Lower leg skin (tissue), 4 donors: ENCODE results near the gene PACRG. TPM values are rescaled to one million over a fixed set of nuclear protein-coding genes. Genes with fewer than 3 reads are reported as not detected.

Experiments used
- DNase-seq, 2 donors: peaks; one replicate each; pipeline ENCODE4 v3.0.0-alpha.2; 2019; ENCODE audit warnings: low spot score in 2 of 2
- H3K4me3 ChIP-seq: fragments of 200-600 bp; sonication (generic); 2 replicates; pipeline ENCODE4 v1.5.1; 2017; ENCODE audit warnings: mild to moderate bottlenecking, low read depth; ENCODE audit not compliant: poor library complexity, severe bottlenecking
- POLR2A ChIP-seq, 2 donors: fragments of 450-650 bp; IDR thresholded peaks; one replicate each; pipeline ENCODE4 v1.6.1; 2016 to 2017; ENCODE audit warnings: antibody characterized with exemption in 2 of 2, mild to moderate bottlenecking in 1 of 2, moderate library complexity in 1 of 2
- WGBS, 2 donors: methylation state at CpG; one replicate each; pipeline ENCODE4 v1.1.5; 2018; 5-methylcytosine and 5-hydroxymethylcytosine counted together
- intact Hi-C: fragments of 100-400 bp; cut with DNase I; formaldehyde crosslinking; loops from one replicate; pipeline ENCODE4 v1.15.0; 2023; ENCODE audit warnings: low total_unique reads
- total RNA-seq, 4 donors: library from RNA; depleted of rRNA; stranded (reverse); fragments of >200 nt; gene quantifications; one replicate each; pipeline ENCODE4 v1.1.0, GENCODE V29; 2016
- TF ChIP-seq, protein P1 (sequence below), 3 donors: fragments of 450-650 bp; IDR thresholded peaks; one replicate each; pipeline ENCODE4 v1.5.1; 2016; ENCODE audit warnings: antibody characterized with exemption in 3 of 3, mild to moderate bottlenecking in 3 of 3, moderate library complexity in 2 of 3

Gene PACRG
- total RNA-seq, 4 donors from 2014 or later = 0.38 to 3.9 (median 3.4) TPM; not detected in 1

DNA sequence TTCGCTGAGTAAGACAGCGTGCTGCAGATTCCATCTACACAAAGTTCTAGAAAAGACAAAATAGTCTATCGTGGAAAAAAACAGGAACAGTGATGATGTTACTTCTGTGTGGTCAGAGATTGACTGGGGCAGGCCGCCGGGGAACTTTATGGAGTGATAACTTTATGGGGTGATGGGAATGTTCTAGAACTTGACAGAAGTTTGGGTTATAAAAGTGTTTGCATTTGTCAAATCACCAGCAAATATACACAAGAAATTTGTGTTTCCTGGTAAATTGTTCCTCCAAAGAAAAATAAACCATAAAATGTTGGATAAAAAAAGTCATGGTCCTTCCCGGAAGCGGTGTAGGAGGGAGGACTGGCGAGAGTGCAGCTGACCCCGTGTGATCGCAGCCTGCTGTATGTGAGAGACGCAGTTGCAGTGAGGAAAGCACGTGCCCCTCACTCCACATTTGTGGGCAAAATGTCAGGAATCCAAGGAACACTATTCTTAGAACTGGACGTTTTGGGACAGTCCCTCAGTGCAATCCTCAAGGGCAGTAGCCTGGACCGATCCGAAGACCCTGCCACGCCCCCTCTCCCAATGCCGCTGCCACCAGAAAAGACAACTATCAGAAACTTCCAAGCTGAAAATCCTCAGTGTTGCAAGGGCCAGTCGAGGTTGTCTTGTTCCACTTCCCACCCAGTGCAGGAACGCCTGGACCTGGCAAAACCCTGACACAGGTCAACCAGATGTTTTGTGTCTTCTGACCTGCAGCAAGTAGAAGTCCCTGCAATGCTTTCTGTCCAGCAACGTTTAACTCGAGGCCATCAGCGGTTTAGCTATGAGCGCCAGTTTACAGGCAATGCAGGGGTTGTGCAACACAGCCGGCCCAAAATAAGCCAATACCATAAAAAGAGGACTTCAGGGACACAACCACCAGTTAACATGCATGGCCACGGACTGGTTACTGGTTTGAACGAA is 606.2 kb downstream of the PACRG start:
- WGBS, 2 donors = 83 to 84% methylated on average over 26 of the region's 26 CpGs
- intact Hi-C loops = no loop called here
- TF ChIP-seq POLR2A (IDR thresholded peaks at IDR 0.05) = no peak
- TF ChIP-seq, protein P1, sequence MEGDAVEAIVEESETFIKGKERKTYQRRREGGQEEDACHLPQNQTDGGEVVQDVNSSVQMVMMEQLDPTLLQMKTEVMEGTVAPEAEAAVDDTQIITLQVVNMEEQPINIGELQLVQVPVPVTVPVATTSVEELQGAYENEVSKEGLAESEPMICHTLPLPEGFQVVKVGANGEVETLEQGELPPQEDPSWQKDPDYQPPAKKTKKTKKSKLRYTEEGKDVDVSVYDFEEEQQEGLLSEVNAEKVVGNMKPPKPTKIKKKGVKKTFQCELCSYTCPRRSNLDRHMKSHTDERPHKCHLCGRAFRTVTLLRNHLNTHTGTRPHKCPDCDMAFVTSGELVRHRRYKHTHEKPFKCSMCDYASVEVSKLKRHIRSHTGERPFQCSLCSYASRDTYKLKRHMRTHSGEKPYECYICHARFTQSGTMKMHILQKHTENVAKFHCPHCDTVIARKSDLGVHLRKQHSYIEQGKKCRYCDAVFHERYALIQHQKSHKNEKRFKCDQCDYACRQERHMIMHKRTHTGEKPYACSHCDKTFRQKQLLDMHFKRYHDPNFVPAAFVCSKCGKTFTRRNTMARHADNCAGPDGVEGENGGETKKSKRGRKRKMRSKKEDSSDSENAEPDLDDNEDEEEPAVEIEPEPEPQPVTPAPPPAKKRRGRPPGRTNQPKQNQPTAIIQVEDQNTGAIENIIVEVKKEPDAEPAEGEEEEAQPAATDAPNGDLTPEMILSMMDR (IDR thresholded peaks at IDR 0.05) = no peak
- DNase-seq = peak in 1 of 2 donors; percentile 80
- no peak overlapping the region for H3K4me3 ChIP-seq

DNA sequence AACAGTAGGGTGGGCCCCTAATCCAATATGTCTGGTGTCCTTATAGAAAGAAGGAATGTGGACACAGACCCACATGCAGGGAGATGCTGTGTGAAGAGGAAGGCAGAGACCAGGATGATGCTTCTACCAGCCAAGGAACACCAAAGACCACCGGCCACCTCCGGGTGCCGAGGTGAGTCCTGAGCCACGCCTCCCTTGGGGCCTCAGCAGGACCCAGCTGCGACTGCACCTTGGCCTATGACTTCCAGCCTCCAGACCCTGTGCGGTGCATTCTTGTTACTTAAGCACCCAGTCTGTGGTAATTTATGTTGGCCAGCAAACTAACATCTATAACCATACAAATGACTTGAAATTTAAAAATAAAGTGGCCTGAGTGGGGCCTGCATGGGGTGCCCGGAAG is 607.3 kb downstream of the PACRG start:
- TF ChIP-seq POLR2A (IDR thresholded peaks at IDR 0.05) = no peak
- TF ChIP-seq, protein P1 (IDR thresholded peaks at IDR 0.05) = no peak
- intact Hi-C loops = no loop called here
- WGBS, 2 donors = 89% methylated on average over 7 of the region's 7 CpGs

DNA sequence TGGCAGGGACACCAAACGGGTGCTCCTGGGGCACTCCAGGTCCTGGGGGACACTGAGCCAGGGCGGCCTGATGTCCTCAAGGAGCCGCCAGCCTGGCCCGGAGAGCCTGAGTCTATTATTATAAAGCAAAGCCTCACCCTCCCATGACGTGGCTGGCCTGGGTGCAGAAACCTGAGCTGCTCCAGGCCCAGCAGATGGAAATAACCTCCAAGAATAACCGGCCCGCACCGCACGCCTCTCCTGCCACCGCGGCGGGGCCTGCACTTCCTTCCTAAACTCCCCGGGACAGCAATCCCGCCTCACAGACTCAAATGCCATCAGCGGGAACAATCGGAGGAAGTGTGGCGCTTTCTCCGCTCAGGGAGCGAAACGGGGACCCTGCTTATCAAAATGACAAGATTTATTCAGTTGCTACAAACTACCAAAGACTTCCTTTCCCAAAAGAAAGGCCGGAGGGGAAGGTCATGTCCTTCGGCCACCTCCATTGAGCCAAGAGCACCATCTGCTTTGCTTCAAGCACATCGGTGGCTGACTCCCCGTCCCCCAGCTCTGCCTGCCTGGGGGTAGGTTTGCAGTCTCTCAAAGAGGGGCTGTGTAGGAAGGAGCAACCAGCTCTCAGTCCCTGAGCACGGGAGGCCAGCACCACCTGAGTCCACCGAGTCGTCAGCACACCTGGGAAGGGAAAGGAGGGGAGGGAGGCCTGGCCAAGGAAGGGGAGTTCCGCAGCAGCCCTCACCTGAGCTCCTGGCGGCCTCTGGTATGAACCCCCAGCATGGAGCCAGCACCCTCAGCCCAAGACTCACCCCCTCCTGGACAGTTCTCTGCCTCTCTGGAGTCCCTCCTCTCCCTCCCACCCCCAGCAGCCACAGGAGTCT is 608.1 kb downstream of the PACRG start:
- WGBS, 2 donors = 63 to 81% methylated on average over 28 of the region's 29 CpGs
- no peak for TF ChIP-seq POLR2A (IDR thresholded peaks at IDR 0.05)
- TF ChIP-seq, protein P1 (IDR thresholded peaks at IDR 0.05) = no peak
- H3K4me3 ChIP-seq = no peak overlapping the region
- intact Hi-C loops = no loop called here
- no peak for DNase-seq

More for the DNA sequence above, 607.3 kb downstream of the PACRG start:
- DNase-seq = no peak
- no peak overlapping the region for H3K4me3 ChIP-seq

DNA sequence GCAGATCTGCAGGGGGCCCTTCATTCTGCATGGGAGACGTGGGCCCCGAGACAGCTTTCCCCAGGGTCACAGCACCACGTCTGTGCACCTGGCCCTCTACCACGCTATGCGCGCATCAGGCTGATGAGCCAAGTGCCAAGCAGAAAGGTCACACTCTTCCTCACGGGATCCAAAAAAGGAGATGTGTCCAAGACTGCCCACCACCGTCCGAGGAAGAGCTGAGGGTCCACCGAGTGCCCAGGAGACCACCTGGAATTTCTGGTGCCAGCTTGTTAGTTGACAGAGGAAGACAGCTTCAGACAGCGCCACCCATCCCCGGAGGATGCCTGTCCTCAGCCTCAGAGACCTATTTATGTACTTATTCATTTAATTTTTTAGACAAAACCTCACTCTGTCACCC is 609.2 kb downstream of the PACRG start:
- no peak overlapping the region for H3K4me3 ChIP-seq
- no peak for TF ChIP-seq POLR2A (IDR thresholded peaks at IDR 0.05)
- TF ChIP-seq, protein P1 (IDR thresholded peaks at IDR 0.05) = no peak
- no peak for DNase-seq
- WGBS, 2 donors = 95% methylated on average over 12 of the region's 12 CpGs
- intact Hi-C loops = no loop called here

DNA sequence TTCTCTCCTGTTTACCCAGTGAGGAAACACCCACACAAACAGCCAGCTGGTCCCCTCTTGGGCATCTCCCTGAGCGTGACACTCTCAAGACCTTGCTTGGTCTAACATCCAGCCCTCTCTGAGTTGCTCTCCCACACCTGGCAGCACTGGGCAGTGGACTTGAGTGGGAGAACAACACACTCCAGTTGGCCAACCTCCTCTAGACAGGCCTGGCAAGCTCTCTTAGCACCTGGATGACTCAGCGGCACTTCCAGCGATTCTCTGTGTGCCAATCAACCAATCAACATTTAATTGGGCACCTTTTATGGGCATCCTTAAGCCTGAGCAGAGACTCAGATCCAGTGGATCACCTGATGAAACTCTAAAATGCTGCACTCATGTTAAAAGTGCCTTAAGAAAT is 610.2 kb downstream of the PACRG start:
- no peak for DNase-seq
- H3K4me3 ChIP-seq = no peak overlapping the region
- TF ChIP-seq POLR2A (IDR thresholded peaks at IDR 0.05) = no peak
- TF ChIP-seq, protein P1 (IDR thresholded peaks at IDR 0.05) = no peak
- intact Hi-C loops = no loop called here
- 64 to 73% methylated on average over 3 of the region's 3 CpGs for WGBS, 2 donors
